ENCODE results near the gene ARL8B.

ARL8B gene

DNA sequence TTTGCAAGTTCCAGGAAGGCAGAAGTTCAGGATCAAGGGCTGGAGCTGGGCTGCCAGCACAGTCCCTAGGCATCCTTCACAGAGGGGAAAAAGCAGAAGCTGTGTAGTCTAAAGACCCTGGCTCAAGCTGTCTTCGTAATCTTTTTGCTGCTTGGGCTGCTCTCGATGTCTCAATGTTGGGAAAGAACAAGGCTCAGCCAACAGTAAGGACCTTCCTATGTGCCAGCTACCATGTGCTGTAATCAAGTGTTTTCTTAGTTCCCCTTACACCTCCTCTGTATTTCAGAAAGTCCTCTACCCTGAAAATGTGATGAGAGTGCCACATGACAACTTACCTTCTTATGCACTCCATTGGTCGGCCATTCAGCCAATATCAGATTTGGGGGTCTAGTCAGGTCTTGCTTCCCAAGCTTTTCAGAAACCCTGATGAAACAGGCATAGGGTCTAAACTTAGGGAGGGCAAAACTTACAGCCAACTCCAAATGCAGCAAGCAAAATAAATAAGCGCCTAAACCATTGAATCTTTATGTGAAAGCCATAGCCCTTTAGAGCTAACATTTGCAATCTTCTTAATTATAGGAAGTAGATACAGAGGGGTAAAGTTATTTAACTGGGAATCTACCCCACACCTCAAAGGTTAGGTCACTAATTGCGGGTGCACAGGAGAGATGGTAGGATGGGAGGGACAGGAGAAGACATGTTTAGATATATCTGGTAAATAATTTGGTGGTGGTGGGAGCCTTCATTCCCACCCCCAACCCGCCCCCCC lies 64.2 kb downstream of the ARL8B start:
- Histone ChIP-seq H3K4me1 (ENCODE audit: control insufficient read depth, insufficient read depth, low read length, unreplicated experiment) (peaks cover 22% of the 10 kb centered on the region), H3K4me3 (ENCODE audit: low read depth, low read length) (peak overlapping the region; percentile 80), H3K27ac (ENCODE audit: low read depth, low read length) (peak overlapping the region; percentile 75; the same call in 1 of the 2 replicates), H3K79me2 (ENCODE audit: control insufficient read depth, insufficient read depth, low read length, unreplicated experiment) (peaks cover 35% of the 10 kb centered on the region), H3K36me3 (ENCODE audit: insufficient read depth, low read length) (peaks cover 9% of the 10 kb centered on the region; the same call in 1 of the 2 replicates), H2AFZ (ENCODE audit: low read length, unreplicated experiment) (no peak overlapping the region), H3K27me3 (ENCODE audit: insufficient read depth, low read length) (no peaks in the 10 kb centered on the region)

DNA sequence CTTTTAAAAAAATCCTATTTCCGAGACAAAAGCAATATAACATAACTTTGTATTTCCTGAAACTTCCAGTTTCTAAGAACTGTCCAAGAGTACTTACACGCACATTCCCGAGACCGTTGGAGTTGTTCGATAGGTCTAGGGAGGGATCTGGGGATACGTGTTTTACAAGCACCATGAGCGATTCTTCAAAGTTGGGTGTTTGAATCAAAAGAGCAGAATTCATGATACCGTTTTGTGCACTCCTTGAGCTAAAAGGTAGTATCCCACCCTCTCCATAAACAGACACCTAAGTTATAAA lies 64.7 kb downstream of the ARL8B start:
- Histone ChIP-seq H3K27ac (ENCODE audit: low read depth, low read length) (peak overlapping the region; percentile 75), H3K4me3 (ENCODE audit: low read depth, low read length) (peak overlapping the region; percentile 80), H3K4me1 (ENCODE audit: control insufficient read depth, insufficient read depth, low read length, unreplicated experiment) (peaks cover 22% of the 10 kb centered on the region), H3K79me2 (ENCODE audit: control insufficient read depth, insufficient read depth, low read length, unreplicated experiment) (peaks cover 40% of the 10 kb centered on the region), H2AFZ (ENCODE audit: low read length, unreplicated experiment) (peak overlapping the region; percentile 69), H3K36me3 (ENCODE audit: insufficient read depth, low read length) (peaks cover 4% of the 10 kb centered on the region; the same call in 1 of the 2 replicates), H3K27me3 (ENCODE audit: insufficient read depth, low read length) (no peaks in the 10 kb centered on the region)

DNA sequence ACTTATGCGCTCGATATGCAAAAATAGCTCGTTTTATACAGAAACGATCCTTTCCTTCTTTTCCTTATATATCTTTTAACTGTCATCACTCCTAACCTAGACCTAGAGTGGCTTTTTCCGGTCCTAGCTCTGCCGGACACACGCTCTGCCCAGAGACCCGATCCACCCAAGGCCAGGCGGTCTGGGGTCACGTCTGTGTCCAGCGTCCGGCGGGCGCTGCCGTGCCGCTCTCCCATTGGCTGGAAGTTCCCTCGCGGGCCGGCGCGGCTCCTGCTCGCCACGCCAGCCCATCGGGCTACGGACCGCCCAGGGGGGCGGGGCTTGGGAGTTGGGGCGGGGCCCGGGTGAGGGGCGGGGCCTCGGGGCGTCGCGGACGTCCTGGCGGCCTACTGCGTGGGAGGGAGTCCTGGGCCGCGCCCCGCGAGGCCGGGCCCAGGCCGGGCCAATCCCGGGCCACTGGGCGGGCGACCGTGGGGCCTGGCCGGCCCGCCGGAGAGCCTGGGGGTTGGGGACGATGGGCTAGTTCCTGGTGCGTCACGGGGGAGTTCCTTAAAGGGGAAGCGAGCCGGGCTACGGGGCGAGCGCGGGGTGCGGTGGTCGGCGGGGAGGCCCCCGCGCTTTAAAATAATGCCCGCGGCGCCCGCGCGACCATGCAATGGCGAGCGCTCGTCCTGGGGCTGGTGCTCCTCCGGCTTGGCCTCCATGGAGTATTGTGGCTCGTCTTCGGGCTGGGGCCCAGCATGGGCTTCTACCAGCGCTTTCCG lies 65.2 kb downstream of the ARL8B start, which contains the start of gene EDEM1:
Gene EDEM1 (plus strand): TSS at position 552 of the 764 bp plus-strand sequence. CDS start 99 bp downstream, at position 651.
- Histone ChIP-seq H3K36me3 (ENCODE audit: insufficient read depth, low read length) (no peaks in the 10 kb centered on the region), H3K4me3 (ENCODE audit: low read depth, low read length) (peak within 1 kb of the TSS; percentile 80), H2AFZ (ENCODE audit: low read length, unreplicated experiment) (peak within 1 kb of the TSS; percentile 83), H3K4me1 (ENCODE audit: control insufficient read depth, insufficient read depth, low read length, unreplicated experiment) (peaks cover 22% of the 10 kb centered on the region), H3K27me3 (ENCODE audit: insufficient read depth, low read length) (no peaks in the 10 kb centered on the region), H3K79me2 (ENCODE audit: control insufficient read depth, insufficient read depth, low read length, unreplicated experiment) (peaks cover 45% of the 10 kb centered on the region), H3K27ac (ENCODE audit: low read depth, low read length) (peak within 1 kb of the TSS; percentile 75)

DNA sequence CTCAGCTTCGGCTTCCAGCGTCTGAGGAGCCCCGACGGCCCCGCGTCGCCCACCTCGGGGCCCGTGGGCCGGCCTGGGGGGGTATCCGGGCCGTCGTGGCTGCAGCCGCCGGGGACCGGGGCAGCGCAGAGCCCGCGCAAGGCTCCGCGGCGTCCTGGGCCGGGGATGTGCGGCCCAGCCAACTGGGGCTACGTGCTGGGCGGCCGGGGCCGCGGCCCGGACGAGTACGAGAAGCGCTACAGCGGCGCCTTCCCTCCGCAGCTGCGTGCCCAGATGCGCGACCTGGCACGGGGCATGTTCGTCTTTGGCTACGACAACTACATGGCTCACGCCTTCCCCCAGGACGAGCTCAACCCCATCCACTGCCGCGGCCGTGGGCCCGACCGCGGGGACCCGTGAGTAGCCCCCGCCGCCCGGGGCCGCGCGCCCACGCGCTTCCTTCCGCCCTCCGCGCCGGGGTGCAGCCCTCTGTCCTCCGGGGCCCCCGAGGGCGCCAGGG lies 65.9 kb downstream of the ARL8B start:
- no peaks in the 10 kb centered on the region for H3K27me3 ChIP-seq (ENCODE audit: insufficient read depth, low read length)
- peaks cover 51% of the 10 kb centered on the region for H3K79me2 ChIP-seq (ENCODE audit: control insufficient read depth, insufficient read depth, low read length, unreplicated experiment)
- peak overlapping the region; percentile 83 for H2AFZ ChIP-seq (ENCODE audit: low read length, unreplicated experiment)
- peak overlapping the region; percentile 80 for H3K4me3 ChIP-seq (ENCODE audit: low read depth, low read length)
- H3K4me1 ChIP-seq (ENCODE audit: control insufficient read depth, insufficient read depth, low read length, unreplicated experiment), result peaks cover 22% of the 10 kb centered on the region
- H3K36me3 ChIP-seq (ENCODE audit: insufficient read depth, low read length), result no peaks in the 10 kb centered on the region
- peak overlapping the region; percentile 62 for H3K27ac ChIP-seq (ENCODE audit: low read depth, low read length)

DNA sequence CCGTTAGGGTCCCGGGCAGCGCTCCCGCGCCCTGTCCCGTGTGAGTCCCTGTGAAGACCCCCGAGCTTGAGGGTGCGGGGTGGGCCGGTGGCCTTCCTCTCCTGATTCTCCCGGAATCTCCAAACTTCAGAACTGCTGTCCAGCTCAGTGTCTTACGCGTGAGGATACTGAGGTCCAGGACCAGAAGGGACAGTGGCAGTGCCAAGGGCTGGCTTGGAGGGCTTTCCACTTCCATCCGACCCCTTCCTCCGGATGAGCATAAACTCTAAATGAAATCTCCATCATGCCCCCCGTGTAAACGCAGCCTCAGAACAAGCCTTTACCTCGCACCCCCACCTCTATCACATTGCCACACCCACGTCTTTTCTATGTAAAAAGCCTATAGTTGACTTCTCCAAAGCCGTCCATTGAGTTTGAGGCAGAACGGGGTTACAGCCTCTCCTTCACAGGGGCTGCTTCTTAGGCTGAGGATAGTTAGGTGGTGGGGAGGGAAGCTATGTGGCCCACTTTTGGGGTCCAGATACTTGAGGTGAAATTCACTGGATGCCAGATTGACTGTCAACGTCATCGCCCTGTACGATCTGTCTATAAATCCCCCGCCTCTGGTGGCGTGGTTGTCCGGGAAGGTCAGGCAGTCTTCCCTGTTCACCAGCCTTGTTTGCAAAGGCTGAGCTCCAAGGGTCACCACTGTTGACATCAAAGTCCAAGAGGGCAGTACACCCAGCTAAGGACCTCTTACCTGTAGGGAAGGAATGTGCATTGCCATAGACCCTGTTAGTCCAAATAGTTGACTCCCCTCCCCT lies 66.5 kb downstream of the ARL8B start:
- Histone ChIP-seq H3K27me3 (ENCODE audit: insufficient read depth, low read length) (no peaks in the 10 kb centered on the region), H3K4me3 (ENCODE audit: low read depth, low read length) (peak overlapping the region; percentile 80), H3K79me2 (ENCODE audit: control insufficient read depth, insufficient read depth, low read length, unreplicated experiment) (peaks cover 56% of the 10 kb centered on the region), H2AFZ (ENCODE audit: low read length, unreplicated experiment) (peak overlapping the region; percentile 4), H3K27ac (ENCODE audit: low read depth, low read length) (peak overlapping the region; percentile 62), H3K4me1 (ENCODE audit: control insufficient read depth, insufficient read depth, low read length, unreplicated experiment) (peaks cover 22% of the 10 kb centered on the region), H3K36me3 (ENCODE audit: insufficient read depth, low read length) (no peaks in the 10 kb centered on the region)

DNA sequence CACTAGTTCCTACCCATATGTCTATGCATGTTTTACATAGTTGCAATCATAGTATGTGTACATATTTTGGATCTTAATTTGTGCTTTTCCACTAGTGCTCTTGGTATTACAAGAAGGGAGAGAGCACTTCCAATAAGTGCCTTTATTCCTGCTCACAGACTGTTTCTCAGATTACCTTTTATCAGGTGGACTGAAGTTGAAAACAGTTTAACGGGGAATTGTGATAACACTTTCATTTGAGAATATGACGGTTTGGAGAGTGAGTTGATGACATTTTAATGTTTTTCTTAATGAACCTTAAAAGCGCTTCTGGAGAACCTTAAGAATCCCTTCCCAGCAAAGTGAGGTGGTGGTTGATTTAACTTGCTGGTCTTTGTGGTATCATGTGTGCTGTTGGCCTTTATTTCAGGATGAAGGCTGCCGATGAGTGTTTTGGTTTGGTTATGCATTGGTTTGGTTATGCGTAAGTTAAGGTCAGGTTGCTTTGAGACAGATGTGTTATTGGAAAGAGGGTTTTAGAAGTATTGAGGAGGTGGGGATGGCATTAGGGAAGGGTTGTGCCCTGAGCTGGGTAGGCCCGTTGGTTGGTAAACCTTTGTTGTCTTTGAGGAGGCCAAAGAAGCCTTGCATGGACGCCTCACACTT lies 68.2 kb downstream of the ARL8B start:
- peaks cover 37% of the 10 kb centered on the region for H3K4me1 ChIP-seq (ENCODE audit: control insufficient read depth, insufficient read depth, low read length, unreplicated experiment)
- H2AFZ ChIP-seq (ENCODE audit: low read length, unreplicated experiment), result no peak overlapping the region
- no peak overlapping the region for H3K27ac ChIP-seq (ENCODE audit: low read depth, low read length)
- peak overlapping the region; percentile 47 for H3K4me3 ChIP-seq (ENCODE audit: low read depth, low read length)
- H3K27me3 ChIP-seq (ENCODE audit: insufficient read depth, low read length), result no peaks in the 10 kb centered on the region
- peaks cover 65% of the 10 kb centered on the region for H3K79me2 ChIP-seq (ENCODE audit: control insufficient read depth, insufficient read depth, low read length, unreplicated experiment)
- H3K36me3 ChIP-seq (ENCODE audit: insufficient read depth, low read length), result no peaks in the 10 kb centered on the region; the same call in 1 of the 2 replicates

DNA sequence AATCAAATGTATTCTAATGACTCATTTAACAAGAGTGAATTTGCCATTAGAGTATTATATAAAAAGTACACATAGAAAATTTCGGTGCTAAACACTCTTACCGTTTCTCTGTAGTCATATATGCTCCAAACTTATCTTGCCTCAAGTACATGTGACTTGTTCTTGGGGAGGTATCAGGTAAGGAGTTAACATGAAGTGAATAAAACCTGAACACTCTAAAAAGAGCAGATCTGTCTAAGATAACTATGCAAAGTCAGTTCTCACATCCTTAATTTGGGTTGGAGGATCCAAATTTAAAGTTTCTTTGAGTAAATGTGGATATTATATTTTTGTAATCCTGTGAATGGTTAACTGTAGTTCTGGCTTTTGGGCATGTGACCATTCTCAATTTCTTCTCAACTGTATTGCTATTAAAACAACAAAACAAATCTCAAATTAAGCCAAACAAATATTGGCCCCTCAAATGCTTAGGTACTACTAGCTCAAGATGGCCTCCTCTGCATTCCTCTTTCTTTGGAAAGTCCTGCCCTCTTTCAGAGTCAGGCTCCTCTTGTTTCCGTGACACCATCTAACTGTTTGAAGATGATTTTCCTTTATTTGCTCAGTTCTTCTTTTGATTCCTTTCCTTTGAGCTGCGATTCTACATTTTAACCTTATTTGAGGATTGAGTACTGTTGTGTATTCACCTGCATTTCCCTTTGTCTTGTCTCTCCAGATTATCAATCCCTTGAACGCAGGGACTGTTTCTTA lies 69.6 kb downstream of the ARL8B start:
- Histone ChIP-seq H2AFZ (ENCODE audit: low read length, unreplicated experiment) (no peak overlapping the region), H3K27me3 (ENCODE audit: insufficient read depth, low read length) (no peaks in the 10 kb centered on the region), H3K27ac (ENCODE audit: low read depth, low read length) (no peak overlapping the region), H3K36me3 (ENCODE audit: insufficient read depth, low read length) (no peaks in the 10 kb centered on the region; the same call in 1 of the 2 replicates), H3K79me2 (ENCODE audit: control insufficient read depth, insufficient read depth, low read length, unreplicated experiment) (peaks cover 72% of the 10 kb centered on the region), H3K4me1 (ENCODE audit: control insufficient read depth, insufficient read depth, low read length, unreplicated experiment) (peaks cover 40% of the 10 kb centered on the region), H3K4me3 (ENCODE audit: low read depth, low read length) (no peak overlapping the region)

DNA sequence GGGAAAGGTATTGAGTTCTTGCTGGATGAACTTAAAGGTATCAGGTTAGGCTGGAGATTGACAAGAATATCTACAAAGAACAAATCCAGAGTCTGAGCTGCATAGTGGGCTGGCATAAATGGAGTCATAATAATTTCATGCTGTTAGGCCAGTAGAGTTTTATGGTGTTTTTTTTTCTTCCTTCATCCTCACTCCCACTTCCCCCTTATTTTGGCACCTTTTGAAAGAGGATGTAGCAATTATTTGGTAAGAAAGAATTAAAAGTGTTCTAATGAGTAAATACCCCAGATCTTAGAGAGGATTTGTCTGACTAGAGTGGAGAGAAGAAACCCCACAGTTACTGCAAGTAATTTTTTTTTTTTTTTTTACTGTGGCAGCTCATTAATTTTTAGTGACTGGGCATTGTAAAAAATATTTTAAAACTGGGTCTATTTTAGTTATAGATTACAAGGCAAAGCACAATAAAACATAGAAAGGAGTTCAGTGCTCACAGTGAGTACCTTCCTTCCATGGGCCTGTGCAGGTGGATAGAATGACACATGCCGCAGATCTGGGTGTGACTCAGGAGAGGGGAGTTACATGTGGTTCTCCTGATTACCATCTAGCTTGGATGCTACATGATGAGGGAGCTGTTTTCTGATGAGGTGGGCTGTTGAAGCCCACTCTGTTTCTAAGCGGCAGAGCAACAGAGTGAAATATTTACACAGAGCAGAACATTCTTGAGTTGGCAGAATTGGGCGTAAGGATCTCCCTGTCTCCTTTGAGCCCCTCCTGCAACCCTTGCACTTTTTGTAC lies 70.7 kb downstream of the ARL8B start:
- H3K4me1 ChIP-seq (ENCODE audit: control insufficient read depth, insufficient read depth, low read length, unreplicated experiment), result peaks cover 50% of the 10 kb centered on the region
- H2AFZ ChIP-seq (ENCODE audit: low read length, unreplicated experiment), result no peak overlapping the region
- no peaks in the 10 kb centered on the region; the same call in 1 of the 2 replicates for H3K36me3 ChIP-seq (ENCODE audit: insufficient read depth, low read length)
- no peak overlapping the region for H3K27ac ChIP-seq (ENCODE audit: low read depth, low read length)
- H3K27me3 ChIP-seq (ENCODE audit: insufficient read depth, low read length), result no peaks in the 10 kb centered on the region
- H3K4me3 ChIP-seq (ENCODE audit: low read depth, low read length), result no peak overlapping the region
- H3K79me2 ChIP-seq (ENCODE audit: control insufficient read depth, insufficient read depth, low read length, unreplicated experiment), result peaks cover 79% of the 10 kb centered on the region

DNA sequence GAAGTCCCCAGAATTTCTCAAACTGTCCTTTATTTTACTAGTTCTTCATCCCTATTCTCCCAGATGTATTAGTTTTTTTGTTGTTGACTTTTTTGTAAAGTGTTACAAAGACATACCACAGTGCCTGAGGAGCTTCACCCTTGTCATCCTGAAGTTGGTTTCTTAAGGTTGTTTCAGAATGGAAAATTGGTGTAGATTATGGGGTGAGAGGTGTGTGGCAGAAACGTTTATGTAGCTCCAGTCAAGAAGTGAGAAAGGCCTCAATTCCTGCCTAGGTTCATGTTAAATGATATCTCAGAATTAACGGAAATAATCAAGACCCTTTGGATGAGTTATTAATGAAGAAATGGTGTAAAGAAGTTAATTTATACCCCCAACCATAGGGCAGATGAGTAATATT lies 72.2 kb downstream of the ARL8B start:
- H3K27ac ChIP-seq (ENCODE audit: low read depth, low read length), result peak overlapping the region; percentile 84

More for the DNA sequence above, 72.2 kb downstream of the ARL8B start:
- no peak overlapping the region for H3K4me3 ChIP-seq (ENCODE audit: low read depth, low read length)
- H2AFZ ChIP-seq (ENCODE audit: low read length, unreplicated experiment), result no peak overlapping the region
- H3K27me3 ChIP-seq (ENCODE audit: insufficient read depth, low read length), result no peaks in the 10 kb centered on the region
- peaks cover 2% of the 10 kb centered on the region for H3K36me3 ChIP-seq (ENCODE audit: insufficient read depth, low read length)
- H3K79me2 ChIP-seq (ENCODE audit: control insufficient read depth, insufficient read depth, low read length, unreplicated experiment), result peaks cover 77% of the 10 kb centered on the region
- peaks cover 62% of the 10 kb centered on the region for H3K4me1 ChIP-seq (ENCODE audit: control insufficient read depth, insufficient read depth, low read length, unreplicated experiment)

Measured in ACC112 (cell line).